Ishikawa (cell line): ENCODE measurements around the gene SSTR5.

ENCODE experiments used
- CEBPB ChIP-seq: IDR thresholded peaks from 2 replicates; pipeline ENCODE4 v1.6.1; 2012
- CREB1 ChIP-seq: IDR thresholded peaks from 2 replicates; pipeline ENCODE4 v1.6.1; 2012; ENCODE audit warnings: low read depth
- EGR1 ChIP-seq: IDR thresholded peaks from 2 replicates; pipeline ENCODE4 v1.6.1; 2012
- EP300 ChIP-seq: IDR thresholded peaks from 2 replicates; pipeline ENCODE4 v1.6.1; 2012; ENCODE audit warnings: borderline replicate concordance
- FOXM1 ChIP-seq: IDR thresholded peaks from 2 replicates; pipeline ENCODE4 v1.6.1; 2012; ENCODE audit warnings: low read depth, borderline replicate concordance
- NFIC ChIP-seq: IDR thresholded peaks from 2 replicates; pipeline ENCODE4 v1.6.1; 2012
- RAD21 ChIP-seq: IDR thresholded peaks from 2 replicates; pipeline ENCODE4 v1.6.1; 2012; ENCODE audit warnings: low read depth
- TAF1 ChIP-seq: IDR thresholded peaks from 2 replicates; pipeline ENCODE4 v1.6.1; 2012; ENCODE audit warnings: low read depth, mild to moderate bottlenecking
- TCF12 ChIP-seq: IDR thresholded peaks from 2 replicates; pipeline ENCODE4 v1.6.1; 2012; ENCODE audit warnings: low read depth
- TEAD4 ChIP-seq: IDR thresholded peaks from 2 replicates; pipeline ENCODE4 v1.6.1; 2012
- YY1 ChIP-seq: IDR thresholded peaks from 2 replicates; pipeline ENCODE4 v1.6.1; 2012; ENCODE audit warnings: low read depth
- ZBTB7A ChIP-seq: IDR thresholded peaks from 2 replicates; pipeline ENCODE4 v1.6.1; 2012; ENCODE audit warnings: low read depth
- TF ChIP-seq, protein P1 (sequence below): IDR thresholded peaks from 2 replicates; pipeline ENCODE4 v1.6.1; 2012; ENCODE audit warnings: low read depth, mild to moderate bottlenecking
- TF ChIP-seq, protein P2 (sequence below): IDR thresholded peaks from 2 replicates; pipeline ENCODE4 v1.6.1; 2012
- TF ChIP-seq, protein P3 (sequence below): IDR thresholded peaks from 2 replicates; pipeline ENCODE4 v1.6.1; 2012

SSTR5 gene

DNA sequence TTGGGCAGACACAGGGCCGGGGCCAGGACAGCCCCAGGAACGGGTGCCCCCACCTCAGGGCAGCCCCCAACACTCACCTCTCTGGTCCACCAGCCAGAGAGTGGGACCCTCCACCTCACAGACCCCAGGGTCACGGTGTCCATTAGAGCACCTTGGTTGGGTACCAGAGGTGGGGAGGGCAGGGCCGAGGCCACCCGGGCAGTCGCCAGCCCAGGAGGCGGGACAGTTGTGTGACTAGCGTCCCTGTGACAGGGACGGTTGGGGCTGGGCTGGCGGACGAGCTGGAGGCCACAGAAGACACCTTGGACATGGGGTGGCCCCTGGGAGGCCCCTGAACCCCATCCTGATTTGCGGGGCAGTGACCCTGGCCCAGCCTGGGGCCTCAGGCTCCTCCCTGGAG, 35.2 kb downstream of the SSTR5 start:
- TF ChIP-seq FOXM1 = no peak
- TF ChIP-seq RAD21 = no peak
- TF ChIP-seq TEAD4 = no peak
- no peak for TF ChIP-seq EGR1
- TF ChIP-seq TCF12 = no peak
- TF ChIP-seq CREB1 = no peak
- no peak for TF ChIP-seq TAF1
- TF ChIP-seq, protein P1, sequence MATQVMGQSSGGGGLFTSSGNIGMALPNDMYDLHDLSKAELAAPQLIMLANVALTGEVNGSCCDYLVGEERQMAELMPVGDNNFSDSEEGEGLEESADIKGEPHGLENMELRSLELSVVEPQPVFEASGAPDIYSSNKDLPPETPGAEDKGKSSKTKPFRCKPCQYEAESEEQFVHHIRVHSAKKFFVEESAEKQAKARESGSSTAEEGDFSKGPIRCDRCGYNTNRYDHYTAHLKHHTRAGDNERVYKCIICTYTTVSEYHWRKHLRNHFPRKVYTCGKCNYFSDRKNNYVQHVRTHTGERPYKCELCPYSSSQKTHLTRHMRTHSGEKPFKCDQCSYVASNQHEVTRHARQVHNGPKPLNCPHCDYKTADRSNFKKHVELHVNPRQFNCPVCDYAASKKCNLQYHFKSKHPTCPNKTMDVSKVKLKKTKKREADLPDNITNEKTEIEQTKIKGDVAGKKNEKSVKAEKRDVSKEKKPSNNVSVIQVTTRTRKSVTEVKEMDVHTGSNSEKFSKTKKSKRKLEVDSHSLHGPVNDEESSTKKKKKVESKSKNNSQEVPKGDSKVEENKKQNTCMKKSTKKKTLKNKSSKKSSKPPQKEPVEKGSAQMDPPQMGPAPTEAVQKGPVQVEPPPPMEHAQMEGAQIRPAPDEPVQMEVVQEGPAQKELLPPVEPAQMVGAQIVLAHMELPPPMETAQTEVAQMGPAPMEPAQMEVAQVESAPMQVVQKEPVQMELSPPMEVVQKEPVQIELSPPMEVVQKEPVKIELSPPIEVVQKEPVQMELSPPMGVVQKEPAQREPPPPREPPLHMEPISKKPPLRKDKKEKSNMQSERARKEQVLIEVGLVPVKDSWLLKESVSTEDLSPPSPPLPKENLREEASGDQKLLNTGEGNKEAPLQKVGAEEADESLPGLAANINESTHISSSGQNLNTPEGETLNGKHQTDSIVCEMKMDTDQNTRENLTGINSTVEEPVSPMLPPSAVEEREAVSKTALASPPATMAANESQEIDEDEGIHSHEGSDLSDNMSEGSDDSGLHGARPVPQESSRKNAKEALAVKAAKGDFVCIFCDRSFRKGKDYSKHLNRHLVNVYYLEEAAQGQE = no peak

DNA sequence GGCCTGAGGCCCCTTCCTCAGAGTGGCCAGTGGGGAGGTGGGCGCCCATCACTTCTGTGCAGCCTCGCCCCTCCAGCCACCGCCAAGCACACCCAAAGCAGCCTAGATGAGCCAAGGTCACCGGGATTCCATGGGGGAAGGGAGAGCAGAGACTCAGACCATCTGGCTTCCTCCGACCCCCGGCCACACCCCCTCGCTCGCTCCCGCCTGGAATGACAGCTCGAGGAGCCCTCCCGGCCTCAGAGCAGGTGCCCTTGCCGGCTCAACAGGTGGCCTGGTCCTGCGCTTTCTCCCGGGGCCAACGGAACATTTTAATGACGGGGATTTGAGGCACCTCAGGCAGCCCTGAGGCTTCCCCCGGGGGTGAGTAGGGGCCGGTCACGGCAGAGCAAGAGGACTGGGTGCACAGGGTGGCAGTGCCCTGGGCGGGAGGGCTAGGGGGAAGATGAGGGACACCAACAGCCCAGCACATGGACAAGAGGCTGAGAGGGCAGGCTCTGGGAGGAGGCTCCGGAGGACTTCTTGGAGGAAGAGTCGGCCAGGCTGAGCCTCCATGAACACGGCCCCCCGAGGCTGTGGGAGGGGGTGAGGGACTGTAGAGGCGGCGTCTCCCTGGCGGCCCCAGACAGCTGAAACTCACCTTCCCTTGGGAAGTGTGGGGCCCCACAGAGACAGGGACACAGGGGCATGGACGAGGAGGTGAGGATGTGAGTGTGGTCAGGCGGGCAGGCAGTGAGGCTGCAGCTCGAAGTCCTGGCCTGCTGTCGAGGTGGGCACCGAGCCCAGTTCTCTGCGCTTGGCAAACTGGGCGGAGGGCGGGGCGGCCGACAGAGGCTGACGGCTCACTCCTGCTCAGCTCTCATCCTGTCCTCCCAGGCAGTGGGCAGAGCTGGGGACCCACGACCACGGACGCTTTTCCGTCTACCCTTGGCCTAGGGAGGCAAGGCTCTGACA, 36.0 kb downstream of the SSTR5 start:
- no peak for TF ChIP-seq TEAD4
- TF ChIP-seq CEBPB = no peak

DNA sequence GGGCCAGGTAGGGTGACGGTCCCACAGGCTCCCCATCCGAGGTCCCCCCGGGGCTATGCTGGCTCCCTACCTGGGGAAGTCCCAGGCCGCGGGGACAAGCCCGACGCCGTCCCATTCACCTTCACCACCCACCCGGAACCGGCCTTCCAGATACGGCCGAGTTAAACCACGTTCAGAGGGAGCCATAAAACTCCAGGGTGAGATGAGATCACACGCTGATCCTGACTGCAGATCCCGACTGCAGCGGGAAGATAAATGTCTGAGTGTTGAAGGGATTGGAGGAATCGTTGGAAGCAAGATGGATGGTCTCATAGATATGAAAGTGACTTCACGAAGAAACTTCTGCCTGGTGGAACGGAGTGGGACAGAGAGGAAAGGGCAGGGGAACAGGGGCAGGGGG, 37.1 kb downstream of the SSTR5 start:
- no peak for TF ChIP-seq TAF1
- no peak for TF ChIP-seq YY1
- no peak for TF ChIP-seq NFIC
- TF ChIP-seq TCF12 = no peak
- TF ChIP-seq, protein P2, sequence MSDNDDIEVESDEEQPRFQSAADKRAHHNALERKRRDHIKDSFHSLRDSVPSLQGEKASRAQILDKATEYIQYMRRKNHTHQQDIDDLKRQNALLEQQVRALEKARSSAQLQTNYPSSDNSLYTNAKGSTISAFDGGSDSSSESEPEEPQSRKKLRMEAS = no peak
- TF ChIP-seq EP300 = no peak
- TF ChIP-seq, protein P1 = no peak
- no peak for TF ChIP-seq RAD21
- no peak for TF ChIP-seq FOXM1
- TF ChIP-seq CEBPB = no peak
- no peak for TF ChIP-seq EGR1
- TF ChIP-seq, protein P3, sequence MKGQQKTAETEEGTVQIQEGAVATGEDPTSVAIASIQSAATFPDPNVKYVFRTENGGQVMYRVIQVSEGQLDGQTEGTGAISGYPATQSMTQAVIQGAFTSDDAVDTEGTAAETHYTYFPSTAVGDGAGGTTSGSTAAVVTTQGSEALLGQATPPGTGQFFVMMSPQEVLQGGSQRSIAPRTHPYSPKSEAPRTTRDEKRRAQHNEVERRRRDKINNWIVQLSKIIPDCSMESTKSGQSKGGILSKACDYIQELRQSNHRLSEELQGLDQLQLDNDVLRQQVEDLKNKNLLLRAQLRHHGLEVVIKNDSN = no peak
- TF ChIP-seq TEAD4 = no peak
- no peak for TF ChIP-seq ZBTB7A
- no peak for TF ChIP-seq CREB1

DNA sequence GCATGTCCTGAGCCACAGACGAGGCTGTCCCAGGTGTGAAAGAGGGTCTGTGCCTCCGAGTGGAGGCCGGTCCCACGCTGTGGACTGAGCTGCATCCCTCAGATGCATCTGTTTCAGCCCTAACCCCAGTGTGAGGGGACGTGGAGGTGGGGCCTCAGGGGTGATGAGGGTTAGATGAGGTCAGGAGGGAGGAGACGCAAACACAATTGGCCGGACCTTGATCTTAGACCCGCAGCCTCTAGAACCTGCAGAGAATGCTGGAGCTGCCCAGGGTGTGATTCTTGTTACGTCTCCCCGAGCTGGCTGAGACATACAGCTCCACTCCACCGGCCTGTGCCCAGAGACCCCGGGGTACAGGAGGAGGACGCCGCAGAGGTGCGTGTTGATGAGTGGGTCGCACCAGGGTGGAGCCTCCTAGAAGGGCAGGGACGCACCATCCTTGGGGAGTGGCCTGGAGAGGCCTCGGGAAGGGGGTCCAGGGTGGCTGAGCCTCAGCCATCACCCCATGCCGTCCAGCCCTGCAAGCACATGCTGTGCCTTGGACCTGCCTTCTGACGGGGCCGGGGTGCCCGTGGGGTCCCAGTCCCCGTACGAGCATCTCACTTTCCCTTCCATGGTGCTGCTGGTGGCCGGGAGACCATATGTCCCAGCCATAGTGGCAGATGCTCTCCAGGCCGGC, 40.1 kb downstream of the SSTR5 start:
- TF ChIP-seq EP300 (no peak), RAD21 (no peak)
- TF ChIP-seq, protein P1 = no peak
- TF ChIP-seq, protein P2 = no peak

DNA sequence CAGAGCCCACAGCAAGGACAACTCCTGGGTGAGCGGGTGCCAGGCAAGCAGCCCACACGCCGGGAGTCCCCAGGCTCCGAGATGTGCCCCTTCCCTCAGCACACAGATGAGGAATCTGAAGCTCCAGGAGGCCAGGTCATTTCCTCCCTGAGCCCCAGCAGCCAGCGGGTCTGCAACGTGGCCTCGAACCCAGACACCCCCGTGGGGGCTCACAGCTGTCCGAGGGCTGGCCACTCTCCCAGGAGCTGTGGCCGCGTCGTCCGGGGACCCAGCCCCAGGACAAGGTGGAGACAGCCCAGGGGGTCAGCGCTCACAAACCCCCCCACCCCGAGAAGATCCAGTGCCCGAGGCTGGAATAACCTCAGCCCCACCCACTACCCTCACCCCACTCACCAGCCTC, 40.9 kb downstream of the SSTR5 start:
- no peak for TF ChIP-seq YY1
- TF ChIP-seq TAF1 = no peak
- TF ChIP-seq, protein P1 = no peak
- TF ChIP-seq CREB1 = no peak
- TF ChIP-seq EP300 = no peak
- no peak for TF ChIP-seq FOXM1
- no peak for TF ChIP-seq RAD21
- TF ChIP-seq CEBPB = no peak
- TF ChIP-seq, protein P2 = no peak
- TF ChIP-seq NFIC = no peak
- no peak for TF ChIP-seq ZBTB7A
- TF ChIP-seq EGR1 = no peak
- no peak for TF ChIP-seq TEAD4
- TF ChIP-seq TCF12 = no peak
